Panc1 (cell line): Measurements from ENCODE around the gene SNRPN. TPM values are rescaled to one million over a fixed set of nuclear protein-coding genes. Genes with fewer than 3 reads are reported as not detected.

Source experiments
- ATAC-seq: fragments of 200-7000 bp; cut with Tn5 transposase; 2 replicates; pipeline ENCODE4 v1.9.1; 2020; ENCODE audit warnings: mild to moderate bottlenecking, moderate library complexity
- BruUV-seq: library from RNA; stranded (reverse); fragments of 400-500 nt; replicated peaks from 2 replicates; lab custom pipeline; 2021; lab: Mats Ljungman, UMichigan
- CTCF ChIA-PET: fragments of 300-600 bp; sonication (Branson Sonifier 250); formaldehyde crosslinking; loops from one replicate; lab custom pipeline; 2022; ENCODE audit warnings: antibody characterized with exemption; lab: Charles Lee
- POLR2A ChIA-PET: fragments of 300-600 bp; sonication (Branson Sonifier 250); formaldehyde crosslinking; loops from one replicate; lab custom pipeline; 2022; ENCODE audit warnings: antibody characterized with exemption; lab: Charles Lee
- DNase-seq: peaks from one replicate; pipeline ENCODE4 v3.0.0-alpha.2; 2010; ENCODE audit warnings: low read depth, low spot score
- H3K27ac ChIP-seq: 2 replicates; pipeline ENCODE4 v1.5.1; 2011; ENCODE audit warnings: mild to moderate bottlenecking, low read length, inconsistent platforms
- H3K27me3 ChIP-seq: fragments of 200-500 bp; sonication (Bioruptor generic); 2 replicates; pipeline ENCODE4 v1.6.0; 2014; ENCODE audit warnings: low read length, inconsistent platforms; ENCODE audit not compliant: control insufficient read depth, insufficient read depth
- H3K36me3 ChIP-seq: fragments of 200-500 bp; sonication (Bioruptor generic); 2 replicates; pipeline ENCODE4 v1.5.1; 2014; ENCODE audit warnings: inconsistent platforms, mild to moderate bottlenecking, low read length, moderate library complexity; ENCODE audit not compliant: control insufficient read depth, insufficient read depth
- H3K4me1 ChIP-seq: 2 replicates; pipeline ENCODE4 v1.5.1; 2011; ENCODE audit warnings: inconsistent platforms, mild to moderate bottlenecking, low read length, moderate library complexity; ENCODE audit not compliant: control insufficient read depth, insufficient read depth
- H3K4me3 ChIP-seq, 2 experiments: 2 replicates each; pipeline ENCODE4 v1.5.1; 2011 to 2012; ENCODE audit warnings: low read depth in 2 of 2, low read length in 2 of 2, mild to moderate bottlenecking in 2 of 2, inconsistent platforms in 1 of 2, moderate library complexity in 1 of 2
- H3K9me3 ChIP-seq: fragments of 200-500 bp; sonication (Bioruptor generic); 2 replicates; pipeline ENCODE4 v1.5.1; 2014; ENCODE audit warnings: low read depth, mild to moderate bottlenecking, inconsistent platforms, low read length, moderate library complexity; ENCODE audit not compliant: control insufficient read depth, insufficient read depth
- CTCF ChIP-seq: fragments of 450-650 bp; IDR thresholded peaks from 2 replicates; pipeline ENCODE4 v1.5.1; 2017; ENCODE audit warnings: mild to moderate bottlenecking
- POLR2AphosphoS5 ChIP-seq: IDR thresholded peaks from 2 replicates; pipeline ENCODE4 v1.6.1; 2012; ENCODE audit warnings: mild to moderate bottlenecking, low read depth, low read length, moderate library complexity
- REST ChIP-seq, 2 experiments: IDR thresholded peaks; 2 replicates each; pipeline ENCODE4 v1.6.1; 2011 to 2012; ENCODE audit warnings: low read depth in 2 of 2, control low read depth in 1 of 2, low read length in 1 of 2, mild to moderate bottlenecking in 1 of 2, moderate library complexity in 1 of 2; ENCODE audit not compliant: insufficient read depth in 1 of 2
- SIN3A ChIP-seq: IDR thresholded peaks from 2 replicates; pipeline ENCODE4 v1.6.1; 2012; ENCODE audit warnings: low read depth, mild to moderate bottlenecking, low read length, moderate library complexity, borderline replicate concordance; ENCODE audit not compliant: insufficient read depth
- TCF7L2 ChIP-seq: IDR thresholded peaks from 2 replicates; pipeline ENCODE4 v1.6.1; 2011; ENCODE audit warnings: mild to moderate bottlenecking, low read depth, low read length, inconsistent platforms
- in situ Hi-C: cut with HindIII; loops from 2 replicates; pipeline ENCODE4 v1.10.0; 2016; ENCODE audit warnings: low sequenced_read_pairs, low pct_unique_long_range_greater_than_20kb
- intact Hi-C: fragments of 100-400 bp; cut with micrococcal nuclease; formaldehyde crosslinking; loops from one replicate; pipeline ENCODE4 v1.10.0; 2022; ENCODE audit not compliant: unreplicated experiment
- total RNA-seq: library from RNA; stranded (reverse); gene quantifications from one replicate; pipeline ENCODE4 v1.2.1, GENCODE V29; 2021; ENCODE audit not compliant: unreplicated experiment

SNRPN gene
- total RNA-seq, 1 experiment from 2014 or later, result 75.1 TPM

GRCh38 chr15:24977686-24978085, 22.9 kb downstream of the SNRPN start:
- in situ Hi-C loops, result no loop called here
- no peak overlapping the region for H3K27ac ChIP-seq
- intact Hi-C loops, result no loop called here
- H3K27me3 ChIP-seq, result no peaks in the 10 kb centered on the region
- DNase-seq (no peak), ATAC-seq (no peak)
- no peak for TF ChIP-seq TCF7L2
- TF ChIP-seq REST (IDR thresholded peaks at IDR 0.05; ENCODE audit: insufficient read depth in 1 of 2, low read depth in 2 of 2, low read length in 1 of 2), result no peak
- TF ChIP-seq CTCF, result no peak
- TF ChIP-seq POLR2AphosphoS5, result no peak
- no peak for TF ChIP-seq SIN3A
- H3K9me3 ChIP-seq, result no peaks in the 10 kb centered on the region
- H3K4me3 ChIP-seq, result no peak overlapping the region
- no peaks in the 10 kb centered on the region for H3K4me1 ChIP-seq
- no TSS peak for BruUV-seq
- peaks cover 2% of the 10 kb centered on the region for H3K36me3 ChIP-seq
- ChIA-PET POLR2A (interaction anchor here (0.9 kb wide), 1 partner anchor 10 kb away, joined by 3 read pairs; no protein-coding TSS in a partner anchor), CTCF (no interaction called here)

GRCh38 chr15:24985224-24985623, 30.4 kb downstream of the SNRPN start:
- DNase-seq (no peak), ATAC-seq (no peak)
- no TSS peak for BruUV-seq
- in situ Hi-C loops (no loop called here), intact Hi-C loops (no loop called here)
- Histone ChIP-seq H3K27ac (no peak overlapping the region), H3K4me1 (no peaks in the 10 kb centered on the region), H3K36me3 (no peaks in the 10 kb centered on the region; the same call in 1 of the 2 replicates), H3K4me3 (no peak overlapping the region), H3K27me3 (no peaks in the 10 kb centered on the region), H3K9me3 (no peaks in the 10 kb centered on the region; the same call in 1 of the 2 replicates)
- CTCF ChIA-PET, result no interaction called here
- POLR2A ChIA-PET, result no interaction called here
- no peak for TF ChIP-seq POLR2AphosphoS5

- TF ChIP-seq POLR2AphosphoS5 (no peak), SIN3A (no peak), CTCF (no peak), REST (IDR thresholded peaks at IDR 0.05; ENCODE audit: insufficient read depth in 1 of 2, low read depth in 2 of 2, low read length in 1 of 2) (no peak), TCF7L2 (no peak)
- intact Hi-C loops, result no loop called here
- in situ Hi-C loops, result no loop called here
- Histone ChIP-seq H3K27ac (no peak overlapping the region), H3K36me3 (no peaks in the 10 kb centered on the region), H3K27me3 (no peaks in the 10 kb centered on the region), H3K9me3 (peaks cover 6% of the 10 kb centered on the region; the same call in 1 of the 2 replicates), H3K4me1 (no peaks in the 10 kb centered on the region), H3K4me3 (no peak overlapping the region)
- ATAC-seq, result no peak
- CTCF ChIA-PET, result no interaction called here
- DNase-seq, result no peak
- POLR2A ChIA-PET, result no interaction called here
- BruUV-seq, result no TSS peak
Measured at GRCh38 chr15:24986653-24987052, 31.9 kb downstream of the SNRPN start.
